Testis (tissue), 2 donors: ENCODE measurements around the gene ADCY10.

Experiments used
- CTCF ChIP-seq, 3 experiments: fragments of 450-650 bp in 2 of 3; fragments of 200-600 bp in 1 of 3; sonication (generic) in 1 of 3; IDR thresholded peaks; one replicate each; pipeline ENCODE4 v1.5.1; 2016 to 2019; ENCODE audit warnings: antibody characterized with exemption in 3 of 3, mild to moderate bottlenecking in 2 of 3, moderate library complexity in 1 of 3
- POLR2A ChIP-seq: fragments of 450-650 bp; IDR thresholded peaks from one replicate; pipeline ENCODE4 v1.6.1; 2017; ENCODE audit warnings: antibody characterized with exemption, mild to moderate bottlenecking, moderate library complexity

DNA sequence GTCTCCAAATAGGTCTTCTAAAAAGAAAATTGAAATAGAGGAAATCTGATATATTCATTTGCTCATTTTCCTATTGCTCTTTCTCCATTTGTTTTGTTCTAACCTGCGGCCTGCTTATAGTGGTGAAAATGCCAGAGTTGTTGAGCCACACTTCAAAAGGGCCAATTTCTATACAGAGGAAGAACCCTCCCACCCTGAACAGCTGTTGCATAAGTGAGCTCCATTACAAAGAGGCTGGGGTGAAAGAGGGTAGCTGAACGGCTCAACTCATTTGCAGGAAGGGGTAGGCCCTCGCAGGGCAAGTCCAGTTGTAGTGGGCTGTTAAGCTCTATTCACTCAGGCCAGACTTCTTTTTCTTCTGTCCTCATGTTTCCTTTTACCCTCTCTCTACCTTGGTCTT lies 8.8 kb downstream of the ADCY10 start:
- TF ChIP-seq CTCF (IDR thresholded peaks at IDR 0.05) (no peak), POLR2A (no peak)
